ENCODE results near the gene ERC2.

The ERC2 gene

DNA sequence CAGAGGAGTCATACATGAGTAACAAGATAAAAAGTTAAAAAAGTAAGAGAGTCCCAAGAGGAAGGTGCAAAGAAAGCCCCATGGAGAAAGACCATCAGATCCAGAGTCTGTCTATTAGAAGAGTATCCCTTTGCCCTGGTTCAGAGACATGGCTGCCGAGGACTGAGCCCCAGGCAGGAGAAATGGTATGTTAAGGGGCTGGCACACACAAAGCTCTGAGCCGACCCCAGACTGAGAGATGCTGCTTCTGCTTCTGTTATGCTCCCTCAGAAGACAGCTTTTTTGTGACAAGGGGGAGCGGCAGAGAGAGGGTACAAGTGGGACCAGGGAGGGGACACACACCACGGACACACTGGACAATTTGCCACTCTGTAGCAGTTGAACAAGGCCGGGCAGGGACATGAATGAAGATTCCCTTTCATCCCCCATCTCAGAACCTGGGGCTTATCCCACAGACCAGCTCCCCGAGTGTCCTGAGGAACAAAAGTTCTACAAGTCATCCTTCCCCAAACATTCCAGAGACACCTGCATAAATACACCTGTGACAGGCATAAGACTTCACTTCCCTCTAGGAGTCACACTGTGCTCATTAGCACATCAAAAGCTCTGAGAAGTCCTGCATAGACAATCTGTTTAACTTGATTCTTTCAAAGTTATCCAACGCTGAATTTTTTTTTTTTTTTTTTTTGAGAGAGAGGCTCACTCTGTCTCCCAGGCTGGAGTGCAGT is 819.5 kb downstream of the ERC2 start:
- no peak overlapping the region for H3K9ac ChIP-seq (ENCODE audit: low read length)
- H3K4me3 ChIP-seq (ENCODE audit: insufficient read depth, low read length, poor library complexity, severe bottlenecking): no peak overlapping the region
- H3K27me3 ChIP-seq (ENCODE audit: low read length): no peaks in the 10 kb centered on the region
- H3K27ac ChIP-seq (ENCODE audit: low read depth, low read length): no peak overlapping the region
- H3K9me2 ChIP-seq (replicated peaks; ENCODE audit: insufficient read depth, low read length): no peaks in the 10 kb centered on the region
- H3K4me2 ChIP-seq (ENCODE audit: low read depth, low read length, poor library complexity, severe bottlenecking): no peak overlapping the region
- H3F3A ChIP-seq (ENCODE audit: insufficient read depth): no peaks in the 10 kb centered on the region
- no peaks in the 10 kb centered on the region for H4K20me1 ChIP-seq (ENCODE audit: low read depth, low read length)
- H2AFZ ChIP-seq (ENCODE audit: low read depth, low read length, severe bottlenecking): no peak overlapping the region
- no peaks in the 10 kb centered on the region for H3K36me3 ChIP-seq (ENCODE audit: low read length)
- H3K9me3 ChIP-seq (ENCODE audit: insufficient read depth, low read length): no peaks in the 10 kb centered on the region
- no peak for TF ChIP-seq EZH2phosphoT487 (conservative IDR thresholded peaks at IDR 0.05; ENCODE audit: low read length)
- TF ChIP-seq, protein P1, sequence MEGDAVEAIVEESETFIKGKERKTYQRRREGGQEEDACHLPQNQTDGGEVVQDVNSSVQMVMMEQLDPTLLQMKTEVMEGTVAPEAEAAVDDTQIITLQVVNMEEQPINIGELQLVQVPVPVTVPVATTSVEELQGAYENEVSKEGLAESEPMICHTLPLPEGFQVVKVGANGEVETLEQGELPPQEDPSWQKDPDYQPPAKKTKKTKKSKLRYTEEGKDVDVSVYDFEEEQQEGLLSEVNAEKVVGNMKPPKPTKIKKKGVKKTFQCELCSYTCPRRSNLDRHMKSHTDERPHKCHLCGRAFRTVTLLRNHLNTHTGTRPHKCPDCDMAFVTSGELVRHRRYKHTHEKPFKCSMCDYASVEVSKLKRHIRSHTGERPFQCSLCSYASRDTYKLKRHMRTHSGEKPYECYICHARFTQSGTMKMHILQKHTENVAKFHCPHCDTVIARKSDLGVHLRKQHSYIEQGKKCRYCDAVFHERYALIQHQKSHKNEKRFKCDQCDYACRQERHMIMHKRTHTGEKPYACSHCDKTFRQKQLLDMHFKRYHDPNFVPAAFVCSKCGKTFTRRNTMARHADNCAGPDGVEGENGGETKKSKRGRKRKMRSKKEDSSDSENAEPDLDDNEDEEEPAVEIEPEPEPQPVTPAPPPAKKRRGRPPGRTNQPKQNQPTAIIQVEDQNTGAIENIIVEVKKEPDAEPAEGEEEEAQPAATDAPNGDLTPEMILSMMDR (IDR thresholded peaks at IDR 0.05; ENCODE audit: insufficient read depth, low read length, poor library complexity, severe bottlenecking): no peak
- no peaks in the 10 kb centered on the region for H3K79me2 ChIP-seq (ENCODE audit: insufficient read depth, low read length)

DNA sequence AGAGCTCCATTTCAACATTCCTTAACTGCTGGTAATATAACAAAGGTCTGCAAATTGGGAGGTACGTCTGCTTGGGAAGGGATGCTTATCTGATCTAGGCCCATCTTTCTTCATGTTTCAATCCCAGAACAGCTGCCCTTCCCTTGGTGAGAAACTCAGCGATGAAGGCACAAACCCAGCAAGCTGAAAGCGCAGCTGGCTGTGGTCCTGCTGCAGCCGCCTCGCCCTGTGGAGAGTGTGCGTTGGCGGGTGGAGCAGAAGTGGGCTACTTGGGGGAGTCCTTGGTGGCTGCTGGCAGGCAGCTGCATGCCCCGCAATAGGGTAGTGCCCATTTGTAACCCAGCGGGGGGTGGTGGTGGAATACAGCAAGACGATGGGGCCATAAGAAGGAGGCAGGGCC is 820.6 kb downstream of the ERC2 start:
- H3K79me2 ChIP-seq (ENCODE audit: insufficient read depth, low read length): no peaks in the 10 kb centered on the region
- no peaks in the 10 kb centered on the region for H3K27me3 ChIP-seq (ENCODE audit: low read length)
- H3K4me3 ChIP-seq (ENCODE audit: insufficient read depth, low read length, poor library complexity, severe bottlenecking): no peak overlapping the region
- H2AFZ ChIP-seq (ENCODE audit: low read depth, low read length, severe bottlenecking): no peak overlapping the region
- H3K27ac ChIP-seq (ENCODE audit: low read depth, low read length): no peak overlapping the region
- H3K9me3 ChIP-seq (ENCODE audit: insufficient read depth, low read length): no peaks in the 10 kb centered on the region
- no peaks in the 10 kb centered on the region for H3F3A ChIP-seq (ENCODE audit: insufficient read depth)
- H3K9ac ChIP-seq (ENCODE audit: low read length): no peak overlapping the region
- H4K20me1 ChIP-seq (ENCODE audit: low read depth, low read length): no peaks in the 10 kb centered on the region
- no peaks in the 10 kb centered on the region for H3K36me3 ChIP-seq (ENCODE audit: low read length)
- H3K9me2 ChIP-seq (replicated peaks; ENCODE audit: insufficient read depth, low read length): no peaks in the 10 kb centered on the region
- no peak overlapping the region for H3K4me2 ChIP-seq (ENCODE audit: low read depth, low read length, poor library complexity, severe bottlenecking)
- TF ChIP-seq, protein P1 (IDR thresholded peaks at IDR 0.05; ENCODE audit: insufficient read depth, low read length, poor library complexity, severe bottlenecking): no peak

DNA sequence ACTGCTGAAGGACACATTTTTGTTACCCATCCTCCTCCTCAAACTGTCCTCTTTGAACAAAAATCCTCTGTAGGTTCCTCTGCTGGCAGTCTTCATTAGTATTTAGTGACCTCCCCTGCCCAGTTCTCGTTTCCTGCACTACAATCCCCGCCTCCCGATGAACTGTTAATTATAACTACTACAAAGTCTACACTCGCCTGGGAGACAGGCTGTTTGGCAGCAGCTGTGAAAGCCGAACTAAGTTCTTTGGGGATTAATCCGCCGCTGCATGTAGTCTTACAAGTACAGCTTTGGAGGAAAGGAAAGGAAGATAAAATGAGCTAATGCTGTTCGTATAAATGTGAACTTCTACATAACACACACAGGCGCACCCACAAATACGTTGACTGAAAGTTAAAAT is 821.2 kb downstream of the ERC2 start:
- H3K9ac ChIP-seq (ENCODE audit: low read length): no peak overlapping the region
- no peaks in the 10 kb centered on the region for H3K27me3 ChIP-seq (ENCODE audit: low read length)
- H3K79me2 ChIP-seq (ENCODE audit: insufficient read depth, low read length): no peaks in the 10 kb centered on the region
- no peaks in the 10 kb centered on the region for H3K9me2 ChIP-seq (replicated peaks; ENCODE audit: insufficient read depth, low read length)
- no peaks in the 10 kb centered on the region for H3K9me3 ChIP-seq (ENCODE audit: insufficient read depth, low read length)
- TF ChIP-seq, protein P1 (IDR thresholded peaks at IDR 0.05; ENCODE audit: insufficient read depth, low read length, poor library complexity, severe bottlenecking): no peak
- no peak for TF ChIP-seq EZH2phosphoT487 (conservative IDR thresholded peaks at IDR 0.05; ENCODE audit: low read length)
- no peak overlapping the region for H3K27ac ChIP-seq (ENCODE audit: low read depth, low read length)
- H3K4me3 ChIP-seq (ENCODE audit: insufficient read depth, low read length, poor library complexity, severe bottlenecking): no peak overlapping the region
- H3K4me2 ChIP-seq (ENCODE audit: low read depth, low read length, poor library complexity, severe bottlenecking): no peak overlapping the region
- no peaks in the 10 kb centered on the region for H4K20me1 ChIP-seq (ENCODE audit: low read depth, low read length)
- H3F3A ChIP-seq (ENCODE audit: insufficient read depth): no peaks in the 10 kb centered on the region
- no peaks in the 10 kb centered on the region for H3K36me3 ChIP-seq (ENCODE audit: low read length)
- H2AFZ ChIP-seq (ENCODE audit: low read depth, low read length, severe bottlenecking): no peak overlapping the region

All from SU-DHL-6 (cell line).